Activated T-cell treated with anti-CD3 and anti-CD28 coated beads for 1 hour (primary cell): ENCODE data around the gene NUDT8.
"Not testable (repeated sequence)": the region's sequence is repeated elsewhere in the genome, so short reads cannot be mapped to it uniquely, and the experiment has no call there.

Experiments
- DNase-seq: peaks from one replicate; pipeline ENCODE4 v3.0.0-alpha.2; 2020; ENCODE audit warnings: low read depth

The NUDT8 gene

GRCh38 chr11:67659651-67660165 lies 30.0 kb upstream of the NUDT8 start:
- DNase-seq: not testable (repeated sequence)

GRCh38 chr11:67657300-67657699 lies 27.6 kb upstream of the NUDT8 start:
- DNase-seq: no peak

GRCh38 chr11:67656278-67656922 lies 26.7 kb upstream of the NUDT8 start:
- no peak for DNase-seq

DNA sequence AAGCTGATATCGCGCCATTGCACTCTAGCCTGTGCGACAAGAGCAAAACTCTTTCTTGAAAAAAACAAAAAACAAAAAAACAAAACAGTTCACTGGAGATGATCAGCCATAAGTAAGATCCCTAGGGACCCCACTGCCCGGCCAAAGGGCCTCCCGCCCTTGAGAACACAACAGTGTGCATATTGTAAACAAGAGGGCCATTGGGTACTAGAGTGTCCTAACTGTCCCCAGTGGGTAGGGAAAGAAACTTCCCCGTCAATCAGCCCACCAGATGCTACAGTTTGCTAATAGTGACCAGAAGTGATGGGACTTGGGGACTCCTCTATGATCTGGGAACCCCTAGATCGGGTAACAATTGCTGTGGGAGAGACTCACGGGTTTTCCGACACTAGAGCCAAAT lies 24.5 kb upstream of the NUDT8 start:
- DNase-seq: no peak

DNA sequence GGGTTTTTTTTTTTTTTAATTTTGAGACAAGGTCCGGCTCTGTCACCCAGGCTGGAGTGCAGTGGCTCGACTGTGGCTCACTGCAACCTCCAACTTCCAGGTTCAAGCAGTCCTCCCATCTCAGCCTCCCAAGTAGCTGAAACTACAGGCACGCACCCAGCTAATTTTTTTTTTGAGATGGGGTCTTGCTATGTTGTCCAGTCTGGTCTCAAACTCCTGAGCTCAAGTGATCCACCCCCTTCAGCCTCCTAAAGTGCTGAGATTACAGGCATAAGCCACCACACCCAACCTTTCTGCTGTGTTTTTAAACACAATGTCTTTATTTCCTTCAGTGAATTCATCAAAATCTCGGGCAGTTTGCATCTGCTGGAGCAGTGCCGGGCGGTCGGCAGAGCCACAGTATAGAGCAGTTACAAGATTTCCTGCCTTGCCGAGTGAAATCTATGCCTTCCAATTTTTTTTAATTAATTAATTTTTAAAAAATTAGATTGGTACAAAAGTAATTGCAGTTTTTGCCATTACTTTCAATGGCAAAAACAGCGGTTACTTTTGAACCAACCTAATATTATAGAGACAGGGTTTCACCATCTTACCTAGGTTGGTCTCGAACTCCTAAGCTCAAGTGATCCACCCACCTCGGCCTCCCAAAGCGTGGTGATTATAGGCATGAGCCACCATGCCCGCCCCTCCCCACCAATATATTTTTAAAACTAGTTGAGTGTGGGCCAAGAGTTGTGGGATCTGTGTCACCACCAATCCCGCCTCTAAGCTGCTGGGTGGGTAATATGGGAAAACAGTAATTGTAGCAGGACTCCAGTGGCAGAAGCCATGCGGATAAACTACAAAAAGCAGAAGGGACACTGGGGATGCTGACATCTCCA lies 23.5 kb upstream of the NUDT8 start:
- DNase-seq: no peak

DNA sequence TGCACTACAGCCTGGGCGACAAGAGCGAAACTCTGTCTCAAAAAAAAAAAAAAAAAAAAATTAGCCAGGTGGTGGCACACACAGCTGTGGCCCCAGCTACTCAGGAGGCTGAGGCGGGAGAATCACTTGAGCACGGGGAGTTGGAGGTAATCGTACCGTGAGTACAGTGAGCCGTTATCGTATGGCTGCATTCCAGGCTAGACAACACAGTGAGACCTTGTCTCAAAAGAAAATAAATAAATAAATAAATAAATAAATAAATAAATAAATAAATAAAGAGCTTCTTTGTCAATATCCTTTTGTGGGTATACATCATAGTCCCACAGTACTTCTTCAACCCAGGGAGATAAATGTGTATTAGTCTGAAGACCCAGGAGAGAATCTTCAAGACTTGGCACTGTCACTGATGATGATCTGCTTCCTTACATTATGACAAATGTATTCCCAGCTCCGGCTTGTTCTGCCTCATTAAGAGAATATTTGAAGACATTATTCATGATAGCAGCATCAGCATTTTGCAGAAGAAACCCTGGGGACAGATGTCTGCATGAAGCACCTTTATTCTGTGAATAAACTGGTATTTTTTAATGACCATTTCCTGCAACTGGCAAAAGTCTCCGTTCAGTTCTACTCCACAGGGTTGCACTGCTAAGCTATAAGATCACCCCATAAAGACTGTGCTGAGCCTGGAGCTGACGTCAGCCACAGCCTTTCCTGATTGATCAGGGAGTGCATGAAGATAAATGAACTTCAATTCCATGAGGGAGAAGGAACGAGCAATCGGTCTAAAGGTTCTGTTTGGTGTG lies 22.4 kb upstream of the NUDT8 start:
- DNase-seq: no peak

GRCh38 chr11:67649634-67650510 lies 20.1 kb upstream of the NUDT8 start:
- DNase-seq: no peak

DNA sequence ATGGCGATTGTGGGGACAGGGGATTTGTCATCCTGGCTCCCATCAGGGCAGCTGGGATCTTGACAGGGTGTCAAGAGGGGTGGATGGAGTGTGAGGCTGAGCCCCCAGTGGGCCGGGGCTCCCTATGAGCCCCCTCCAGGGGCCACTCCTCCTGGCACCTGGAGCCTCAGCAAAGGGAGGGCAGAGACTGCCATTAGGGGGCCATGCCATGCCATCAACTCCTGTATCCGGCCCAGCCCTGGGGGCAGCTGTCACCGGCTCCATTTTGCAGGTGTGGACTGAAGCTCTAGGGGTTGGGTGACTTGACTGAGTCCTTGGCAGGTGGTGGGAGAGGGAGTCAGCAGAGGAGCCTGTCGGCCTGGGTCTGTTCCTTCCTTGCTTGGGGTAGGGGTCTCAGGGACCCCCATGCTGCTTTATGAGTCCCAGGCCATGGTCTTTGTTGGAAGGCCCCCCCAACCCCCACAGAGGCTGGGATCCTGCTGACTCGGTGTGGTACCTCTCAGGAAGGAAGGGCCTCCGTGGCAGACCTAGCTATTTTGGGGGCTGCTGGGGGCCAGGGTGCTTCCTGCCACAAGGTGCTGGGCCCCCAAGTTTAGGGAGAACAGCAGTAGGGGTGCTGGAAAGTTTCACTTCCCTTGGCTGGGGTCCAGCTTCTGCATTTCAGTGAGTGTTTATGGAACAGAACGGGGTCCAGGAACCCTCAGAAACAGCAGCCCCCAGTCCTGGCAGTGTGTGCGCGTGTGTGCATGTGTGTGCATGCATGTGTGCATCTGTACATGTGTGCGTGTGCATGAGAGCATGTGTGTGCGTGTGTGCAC lies 19.3 kb upstream of the NUDT8 start:
- no peak for DNase-seq

DNA sequence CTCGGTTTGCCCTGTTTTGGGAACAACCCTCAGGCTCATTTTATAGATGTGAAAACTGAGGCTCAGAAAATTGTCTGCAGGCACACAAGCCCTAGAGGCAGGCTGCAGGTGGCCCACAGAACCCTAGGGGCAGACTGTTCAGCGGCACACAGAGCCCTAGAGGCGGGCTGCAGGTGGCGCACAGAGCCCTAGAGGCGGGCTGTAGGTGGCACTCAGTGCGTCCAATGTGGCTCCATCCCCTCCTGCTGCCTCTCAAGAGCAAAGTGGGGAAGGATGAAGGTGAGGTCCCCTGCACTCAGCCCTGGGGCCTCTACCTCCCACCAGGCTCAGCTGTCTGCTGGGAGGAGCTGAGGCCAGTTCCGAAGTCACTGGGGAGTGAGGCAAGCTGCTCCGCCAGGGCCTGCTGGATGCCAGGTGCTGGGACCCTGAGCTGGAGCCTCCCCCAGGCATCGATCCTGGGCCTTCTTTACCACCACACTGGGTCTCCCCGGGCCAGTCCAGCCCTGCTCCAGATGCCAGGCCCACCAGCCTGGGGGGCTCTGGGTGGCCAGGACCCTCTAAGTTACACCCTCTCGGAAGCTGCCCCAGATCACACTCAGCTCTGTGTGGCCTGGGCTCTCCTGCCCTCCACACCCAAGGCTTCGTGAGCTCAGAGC lies 18.5 kb upstream of the NUDT8 start:
- DNase-seq: peak; percentile 30

DNA sequence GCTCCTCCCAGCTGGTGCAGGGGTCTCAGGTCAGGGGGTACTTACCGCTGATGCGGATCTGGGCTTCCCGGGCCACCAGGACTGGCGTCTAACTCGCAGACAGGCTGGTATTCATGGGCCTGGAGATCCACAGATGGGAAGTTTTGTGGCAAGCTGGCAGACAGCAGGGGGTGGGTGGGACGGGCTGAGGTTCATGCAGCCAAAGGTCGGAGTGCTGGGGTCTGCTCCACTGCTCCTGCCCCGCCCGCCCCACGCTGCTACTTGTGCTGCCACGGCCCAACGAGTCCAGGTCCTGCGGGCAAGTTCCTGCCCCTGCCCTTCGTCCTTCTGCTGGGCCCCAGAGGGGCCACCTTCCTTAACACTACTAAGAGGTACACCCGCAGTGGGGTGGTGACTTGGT lies 17.7 kb upstream of the NUDT8 start:
- no peak for DNase-seq

DNA sequence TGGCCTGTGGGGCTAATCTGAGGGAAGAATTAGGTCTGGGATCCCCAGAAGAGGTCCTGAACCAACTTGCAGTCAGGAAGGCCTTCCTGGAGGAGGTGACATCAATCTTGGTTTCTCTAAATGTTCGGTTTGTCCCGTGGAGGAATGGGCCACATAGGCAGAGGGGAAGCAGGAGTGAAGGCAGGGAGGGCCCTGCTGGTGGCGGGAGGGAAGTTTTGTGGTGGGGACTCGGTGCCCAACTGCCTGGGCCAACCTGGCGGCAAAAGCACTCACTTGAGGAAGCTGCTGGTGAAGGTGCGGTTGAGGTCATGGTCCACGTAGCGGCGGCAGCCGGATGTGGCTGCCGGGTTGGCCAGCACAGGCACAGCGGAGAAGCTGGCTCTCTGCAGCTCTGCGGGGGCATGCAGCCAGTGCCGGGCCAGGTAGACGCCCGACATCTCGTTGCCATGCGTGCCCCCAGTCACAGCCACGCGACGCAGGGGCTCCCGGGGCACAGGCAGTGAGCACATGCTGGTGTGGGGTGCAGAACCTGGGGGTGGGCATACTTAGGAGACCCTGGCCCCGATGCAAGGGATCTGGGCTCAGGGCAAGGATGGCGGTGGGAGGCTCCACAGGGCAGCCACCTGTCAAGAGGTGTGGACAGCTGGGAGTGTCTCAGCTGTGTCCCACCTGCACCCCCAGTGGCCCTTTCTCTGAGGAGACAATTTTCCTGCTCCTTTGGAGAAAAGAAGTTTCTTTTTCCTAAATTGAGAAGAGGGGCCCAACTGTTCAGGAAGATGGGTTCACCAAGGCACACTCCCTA lies 17.0 kb upstream of the NUDT8 start:
- DNase-seq: no peak

DNA sequence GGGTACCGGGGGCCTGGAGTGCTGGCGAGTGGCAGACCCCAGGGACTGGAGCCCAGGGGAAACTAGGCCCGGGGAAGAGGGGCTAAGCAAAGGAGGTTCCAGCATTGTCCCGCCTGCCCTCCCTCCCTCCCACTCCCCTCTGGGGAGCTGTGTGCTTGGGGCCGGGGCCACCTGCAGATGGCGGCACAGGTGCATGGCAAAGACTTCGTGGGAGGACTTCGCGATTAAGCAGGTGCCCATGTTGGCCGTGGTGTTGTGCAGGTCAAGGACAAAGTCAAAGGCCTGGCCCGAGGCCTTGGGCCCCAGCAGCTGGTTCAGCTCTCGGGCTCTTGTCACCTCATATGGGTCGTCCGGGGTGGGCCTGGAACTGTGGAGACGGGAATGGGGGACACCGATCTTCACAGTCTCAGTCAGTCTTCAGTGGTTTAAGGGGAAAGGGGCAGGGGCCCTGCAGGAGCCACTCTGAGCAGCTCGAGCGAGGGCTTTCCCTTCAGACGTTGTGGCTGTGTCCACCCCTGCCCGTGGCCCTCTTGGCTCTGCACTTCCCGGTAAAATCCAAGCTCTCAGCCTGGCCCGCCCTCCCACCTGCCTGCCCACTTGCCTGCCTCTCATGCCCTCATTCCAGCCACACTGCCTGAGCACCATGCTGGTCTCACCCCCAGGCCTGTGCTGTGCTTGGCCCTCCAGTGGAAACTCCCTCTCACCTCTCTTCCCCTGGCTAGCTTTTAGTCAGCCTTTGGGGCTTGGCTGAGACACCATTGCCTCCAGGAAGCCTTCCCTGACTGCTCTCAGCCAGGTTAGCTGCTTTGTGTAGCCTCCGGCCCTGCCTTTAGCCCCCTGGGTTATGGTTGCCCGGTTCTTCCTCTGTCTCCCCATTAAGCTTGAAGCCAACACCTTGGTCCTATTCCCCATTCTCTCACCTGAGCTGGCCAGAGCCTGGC lies 16.1 kb upstream of the NUDT8 start:
- DNase-seq: no peak

GRCh38 chr11:67644472-67645418 lies 15.0 kb upstream of the NUDT8 start:
- no peak for DNase-seq

DNA sequence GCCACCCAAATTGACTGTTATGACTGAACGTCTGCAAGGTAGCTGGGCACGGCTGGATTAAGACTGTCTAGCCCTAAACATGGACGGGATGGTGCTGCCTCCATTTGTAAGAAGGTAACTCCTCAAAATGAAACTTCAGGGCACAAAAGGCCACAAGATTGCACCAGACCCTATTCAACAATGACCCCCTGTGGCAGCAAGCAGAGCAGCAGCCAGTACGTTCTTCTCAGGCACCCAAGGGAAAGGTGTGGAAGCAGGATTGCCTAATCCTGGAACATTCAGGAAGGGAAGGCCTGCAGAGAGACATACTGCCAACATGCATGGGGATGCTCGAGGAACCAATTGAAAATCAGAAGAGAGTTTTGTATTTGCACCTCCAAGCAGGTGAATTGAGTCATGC lies 14.3 kb upstream of the NUDT8 start:
- DNase-seq: no peak

GRCh38 chr11:67642173-67643120 lies 12.7 kb upstream of the NUDT8 start:
- DNase-seq: no peak
